HG03097 (cell line): ENCODE data around the gene DNAJB2.

Source experiments
- ATAC-seq: cut with Tn5 transposase; IDR thresholded peaks from one replicate; pipeline ENCODE4 v1.9.1; 2021; ENCODE audit not compliant: unreplicated experiment, low FRiP score

Gene DNAJB2

GRCh38 chr2:219279151-219279915, at the start of gene DNAJB2:
TSS of gene DNAJB2 (plus strand) at chr2:219279366. CDS start at chr2:219279834, 468 bp downstream.
- ATAC-seq: peak; percentile 81

- ATAC-seq: peak; percentile 17
These were observed 49.1 kb upstream of the DNAJB2 start for GRCh38 chr2:219230059-219230540.

- no peak for ATAC-seq
These were observed 44.8 kb upstream of the DNAJB2 start for GRCh38 chr2:219234331-219234730.

- ATAC-seq: no peak
These were observed 35.8 kb upstream of the DNAJB2 start for GRCh38 chr2:219243291-219243761.

- ATAC-seq: no peak
These were observed 34.4 kb upstream of the DNAJB2 start for GRCh38 chr2:219244789-219245147.

GRCh38 chr2:219245148-219245898, 33.8 kb upstream of the DNAJB2 start, which contains the start of the genes GLB1L and STK16:
TSS of gene GLB1L (minus strand) at chr2:219245444. CDS start at chr2:219243573, 1,871 bp downstream.
TSS of gene STK16 (plus strand) at chr2:219245479. CDS start at chr2:219246000, 521 bp downstream.
- ATAC-seq: peak; percentile 48

- no peak for ATAC-seq
These were observed 33.3 kb upstream of the DNAJB2 start for GRCh38 chr2:219245899-219246230.

- no peak for ATAC-seq
These were observed 32.6 kb upstream of the DNAJB2 start for GRCh38 chr2:219246559-219246958.

- no peak for ATAC-seq
These were observed 31.2 kb upstream of the DNAJB2 start for GRCh38 chr2:219247678-219248642.

GRCh38 chr2:219248845-219249202, 30.3 kb upstream of the DNAJB2 start:
- no peak for ATAC-seq

- ATAC-seq: peak; percentile 44
These were observed 29.8 kb upstream of the DNAJB2 start for GRCh38 chr2:219249203-219249980.

- no peak for ATAC-seq
These were observed 29.0 kb upstream of the DNAJB2 start for GRCh38 chr2:219250049-219250781.

- no peak for ATAC-seq
These were observed 27.5 kb upstream of the DNAJB2 start for GRCh38 chr2:219251656-219252055.

GRCh38 chr2:219252084-219252483, 27.1 kb upstream of the DNAJB2 start:
- ATAC-seq: no peak

- ATAC-seq: no peak
These were observed 26.6 kb upstream of the DNAJB2 start for GRCh38 chr2:219252570-219252899.

GRCh38 chr2:219252900-219253752, 26.0 kb upstream of the DNAJB2 start, which contains the start of gene TUBA4B:
TSS of gene TUBA4B (plus strand) at chr2:219253243. CDS start at chr2:219253408, 165 bp downstream.
- ATAC-seq: no peak

- peak; percentile 56 for ATAC-seq
These were observed 25.2 kb upstream of the DNAJB2 start, which contains the start of gene TUBA4A for GRCh38 chr2:219253753-219254589. TSS of gene TUBA4A (minus strand) at chr2:219253918. CDS start at chr2:219253858, 60 bp downstream.
